ENCODE data around the gene POLR2C. TPM values are rescaled to one million over a fixed set of nuclear protein-coding genes. Genes with fewer than 3 reads are reported as not detected.
A peak's percentile ranks its signal among the peaks of the same experiment; 100 is the strongest.

Gene POLR2C
- total and polyA plus RNA-seq, 2 of the 13 experiments (the other 11 are each of a cell fraction or from before 2014, with no cell fraction given): 104 to 216 TPM

DNA sequence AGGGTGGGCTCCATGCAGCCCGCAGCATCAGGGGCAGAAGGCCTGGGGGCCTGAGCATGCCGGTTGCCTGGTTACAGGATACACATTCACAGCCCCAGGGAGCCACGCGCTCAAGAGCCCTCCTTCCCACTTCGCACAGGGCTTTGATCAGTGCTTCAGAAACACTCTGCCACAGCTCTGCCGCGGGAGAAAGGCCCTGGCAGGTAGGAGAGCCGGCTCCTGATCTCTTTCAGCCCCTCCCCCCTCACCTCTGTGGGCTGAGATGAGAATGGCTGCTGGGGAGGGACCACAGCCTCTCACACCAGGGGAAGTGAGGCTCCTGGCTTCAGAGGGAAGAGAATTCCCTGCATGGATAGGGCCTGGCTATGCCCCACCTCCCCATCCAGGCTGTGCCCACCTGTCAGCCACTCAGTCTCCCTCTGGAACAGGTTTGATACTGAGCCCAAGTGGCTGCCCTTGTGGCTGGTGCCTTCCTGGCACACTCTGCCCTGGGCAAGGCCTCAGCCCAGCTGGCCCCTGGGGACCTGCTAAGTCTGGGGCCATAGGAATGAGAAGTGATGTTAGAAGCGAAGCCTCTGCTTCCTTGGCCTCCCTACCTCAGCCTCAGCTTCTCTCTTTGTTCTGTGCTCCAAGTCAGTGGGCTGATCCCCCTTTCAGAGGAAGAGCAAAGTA lies 15.2 kb downstream of the POLR2C start:
- Histone ChIP-seq H3K27me3 (ENCODE audit: control insufficient read depth in 1 of 2, insufficient read depth in 2 of 2, low read length in 2 of 2) (no peaks in the 10 kb centered on the region), H3K9me3 (ENCODE audit: low read length) (no peaks in the 10 kb centered on the region), H3K4me3 (replicated peaks in 1 of 3; ENCODE audit: insufficient read depth in 1 of 3, low read depth in 2 of 3, low read length in 3 of 3) (no peak overlapping the region; a peak in 1 of 6 replicates), H3K79me2 (ENCODE audit: insufficient read depth, low read length) (peaks cover 21% of the 10 kb centered on the region), H2AFZ (ENCODE audit: low read length) (no peak overlapping the region), H3K4me1 (ENCODE audit: insufficient read depth, low read length) (peaks cover 84% of the 10 kb centered on the region), H4K20me1 (ENCODE audit: insufficient read depth, low read length) (peaks cover 8% of the 10 kb centered on the region; the same call in 1 of the 2 replicates), H3K9ac (ENCODE audit: insufficient read depth, low read depth, low read length) (no peak overlapping the region), H3K27ac (ENCODE audit: extremely low read length, insufficient read depth, low read length) (no peak overlapping the region), H3K4me2 (ENCODE audit: low read depth, low read length) (peak overlapping the region; percentile 28; the same call in 1 of the 2 replicates), H3K36me3 (replicated peaks in 1 of 2; ENCODE audit: control insufficient read depth in 1 of 2, insufficient read depth in 2 of 2, low read length in 2 of 2) (peaks cover 20 to 28% of the 10 kb centered on the region in 2 experiments)
- in situ Hi-C loops (cut with HindIII; ENCODE audit: extremely low pct_ligation_motif_present, low pct_unique_long_range_greater_than_20kb) (loop anchor here (5.0 kb wide), 1 partner anchor 40 kb away; no protein-coding TSS in a partner anchor), intact Hi-C loops (cut with micrococcal nuclease; ENCODE audit: unreplicated experiment) (no loop called here)
- BruUV-seq (replicated peaks): no TSS peak
- CTCF ChIA-PET (ENCODE audit: low intra/inter-chr PET ratio, low total read pairs): interaction anchor here (1.7 kb wide), 1 partner anchor 42 kb away, joined by 4 read pairs; no protein-coding TSS in a partner anchor
- ATAC-seq: no peak
- FAIRE-seq: no peak
- POLR2A ChIA-PET: interaction anchor here (1.3 kb wide), 1 partner anchor 15 kb away, joined by 4 read pairs; the partner anchor contains the start of gene POLR2C
- TF ChIP-seq ZNF768 (CRISPR knock-in tag; IDR thresholded peaks at IDR 0.05): 0 out of 2 replicates have a peak, but pooled peaks have one; percentile 10
- TF ChIP-seq NRL (CRISPR knock-in tag; IDR thresholded peaks at IDR 0.05; ENCODE audit: borderline replicate concordance): 0 out of 2 replicates have a peak, but pooled peaks have one; percentile 29
- TF ChIP-seq, protein P1, sequence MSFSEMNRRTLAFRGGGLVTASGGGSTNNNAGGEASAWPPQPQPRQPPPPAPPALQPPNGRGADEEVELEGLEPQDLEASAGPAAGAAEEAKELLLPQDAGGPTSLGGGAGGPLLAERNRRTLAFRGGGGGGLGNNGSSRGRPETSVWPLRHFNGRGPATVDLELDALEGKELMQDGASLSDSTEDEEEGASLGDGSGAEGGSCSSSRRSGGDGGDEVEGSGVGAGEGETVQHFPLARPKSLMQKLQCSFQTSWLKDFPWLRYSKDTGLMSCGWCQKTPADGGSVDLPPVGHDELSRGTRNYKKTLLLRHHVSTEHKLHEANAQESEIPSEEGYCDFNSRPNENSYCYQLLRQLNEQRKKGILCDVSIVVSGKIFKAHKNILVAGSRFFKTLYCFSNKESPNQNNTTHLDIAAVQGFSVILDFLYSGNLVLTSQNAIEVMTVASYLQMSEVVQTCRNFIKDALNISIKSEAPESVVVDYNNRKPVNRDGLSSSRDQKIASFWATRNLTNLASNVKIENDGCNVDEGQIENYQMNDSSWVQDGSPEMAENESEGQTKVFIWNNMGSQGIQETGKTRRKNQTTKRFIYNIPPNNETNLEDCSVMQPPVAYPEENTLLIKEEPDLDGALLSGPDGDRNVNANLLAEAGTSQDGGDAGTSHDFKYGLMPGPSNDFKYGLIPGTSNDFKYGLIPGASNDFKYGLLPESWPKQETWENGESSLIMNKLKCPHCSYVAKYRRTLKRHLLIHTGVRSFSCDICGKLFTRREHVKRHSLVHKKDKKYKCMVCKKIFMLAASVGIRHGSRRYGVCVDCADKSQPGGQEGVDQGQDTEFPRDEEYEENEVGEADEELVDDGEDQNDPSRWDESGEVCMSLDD (CRISPR knock-in tag; IDR thresholded peaks at IDR 0.05; ENCODE audit: borderline replicate concordance): no peak
- TF ChIP-seq, protein P2, sequence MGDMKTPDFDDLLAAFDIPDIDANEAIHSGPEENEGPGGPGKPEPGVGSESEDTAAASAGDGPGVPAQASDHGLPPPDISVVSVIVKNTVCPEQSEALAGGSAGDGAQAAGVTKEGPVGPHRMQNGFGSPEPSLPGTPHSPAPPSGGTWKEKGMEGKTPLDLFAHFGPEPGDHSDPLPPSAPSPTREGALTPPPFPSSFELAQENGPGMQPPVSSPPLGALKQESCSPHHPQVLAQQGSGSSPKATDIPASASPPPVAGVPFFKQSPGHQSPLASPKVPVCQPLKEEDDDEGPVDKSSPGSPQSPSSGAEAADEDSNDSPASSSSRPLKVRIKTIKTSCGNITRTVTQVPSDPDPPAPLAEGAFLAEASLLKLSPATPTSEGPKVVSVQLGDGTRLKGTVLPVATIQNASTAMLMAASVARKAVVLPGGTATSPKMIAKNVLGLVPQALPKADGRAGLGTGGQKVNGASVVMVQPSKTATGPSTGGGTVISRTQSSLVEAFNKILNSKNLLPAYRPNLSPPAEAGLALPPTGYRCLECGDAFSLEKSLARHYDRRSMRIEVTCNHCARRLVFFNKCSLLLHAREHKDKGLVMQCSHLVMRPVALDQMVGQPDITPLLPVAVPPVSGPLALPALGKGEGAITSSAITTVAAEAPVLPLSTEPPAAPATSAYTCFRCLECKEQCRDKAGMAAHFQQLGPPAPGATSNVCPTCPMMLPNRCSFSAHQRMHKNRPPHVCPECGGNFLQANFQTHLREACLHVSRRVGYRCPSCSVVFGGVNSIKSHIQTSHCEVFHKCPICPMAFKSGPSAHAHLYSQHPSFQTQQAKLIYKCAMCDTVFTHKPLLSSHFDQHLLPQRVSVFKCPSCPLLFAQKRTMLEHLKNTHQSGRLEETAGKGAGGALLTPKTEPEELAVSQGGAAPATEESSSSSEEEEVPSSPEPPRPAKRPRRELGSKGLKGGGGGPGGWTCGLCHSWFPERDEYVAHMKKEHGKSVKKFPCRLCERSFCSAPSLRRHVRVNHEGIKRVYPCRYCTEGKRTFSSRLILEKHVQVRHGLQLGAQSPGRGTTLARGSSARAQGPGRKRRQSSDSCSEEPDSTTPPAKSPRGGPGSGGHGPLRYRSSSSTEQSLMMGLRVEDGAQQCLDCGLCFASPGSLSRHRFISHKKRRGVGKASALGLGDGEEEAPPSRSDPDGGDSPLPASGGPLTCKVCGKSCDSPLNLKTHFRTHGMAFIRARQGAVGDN (CRISPR knock-in tag; IDR thresholded peaks at IDR 0.05): peak; percentile 35
- TF ChIP-seq SIN3A (IDR thresholded peaks at IDR 0.05; ENCODE audit: borderline replicate concordance, low read depth, low read length): no peak
- WGBS (ENCODE audit: low lambda C conversion rate): 69% methylated on average over 9 of the region's 9 CpGs
- DNase-seq (ENCODE audit: low spot score): no peak
